Hair follicle dermal papilla cell (primary cell): ENCODE results near the gene SHISA7. TPM values are rescaled to one million over a fixed set of nuclear protein-coding genes. Genes with fewer than 3 reads are reported as not detected.

ENCODE experiments used
- total RNA-seq: library from RNA; depleted of rRNA; stranded (reverse); fragments of >200 nt; gene quantifications from 2 replicates; pipeline ENCODE4 v1.2.3, GENCODE V29; 2012

Gene SHISA7
- total RNA-seq, result not detected in 2 replicates

GRCh38 chr19:55443045-55443823 is at the start of gene SHISA7:
Gene SHISA7, minus strand, starts transcription at chr19:55443300. Its CDS starts 437 bp downstream, at chr19:55442863.

DNA sequence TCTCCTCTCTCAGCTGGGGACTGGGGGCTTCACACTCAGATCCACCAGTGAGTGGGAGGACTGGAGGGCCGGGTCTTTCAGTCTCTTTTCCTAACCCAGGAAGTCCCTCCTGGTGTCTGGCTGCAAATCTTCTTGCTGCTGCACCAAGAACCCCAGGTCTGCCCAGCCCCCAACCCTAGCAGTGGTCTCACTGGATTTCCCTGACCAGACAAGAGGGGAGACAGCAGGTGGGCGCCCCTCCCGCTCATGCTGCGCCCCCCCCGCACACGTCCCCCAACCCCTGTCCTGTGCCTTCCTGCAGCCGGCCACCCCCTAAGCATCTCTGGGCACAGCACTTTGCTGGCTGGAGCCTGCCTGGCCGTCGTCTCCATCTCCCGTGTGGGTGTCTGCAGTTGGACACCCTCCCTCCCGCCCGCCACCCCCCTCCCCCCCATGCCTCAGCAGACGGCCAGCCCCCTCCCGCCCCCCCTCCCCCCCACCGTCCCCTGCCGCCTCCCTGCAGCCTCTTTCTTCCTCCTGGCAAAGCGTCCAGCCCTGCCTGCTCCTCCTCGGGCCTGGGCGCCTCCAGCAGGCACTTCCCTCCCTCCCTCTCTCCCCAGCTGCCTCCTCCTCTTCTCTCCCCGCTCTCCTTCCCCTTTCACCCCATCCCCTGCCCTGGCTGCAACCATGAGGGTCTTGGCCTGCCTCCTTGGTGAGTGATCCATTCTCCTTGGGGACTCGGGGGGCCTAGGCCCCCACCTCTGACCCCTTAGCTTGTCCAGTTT is 45.0 kb upstream of the SHISA7 start, which contains the start of gene SSC5D:
Gene SSC5D, plus strand, starts transcription at position 513 of the 764 bp plus-strand sequence. Its CDS starts 154 bp downstream, at position 667.

GRCh38 chr19:55484593-55485438 is 41.7 kb upstream of the SHISA7 start, which contains the start of gene NAT14:
Gene NAT14, plus strand, starts transcription at chr19:55485188. Its CDS starts 521 bp downstream, at chr19:55485709.

DNA sequence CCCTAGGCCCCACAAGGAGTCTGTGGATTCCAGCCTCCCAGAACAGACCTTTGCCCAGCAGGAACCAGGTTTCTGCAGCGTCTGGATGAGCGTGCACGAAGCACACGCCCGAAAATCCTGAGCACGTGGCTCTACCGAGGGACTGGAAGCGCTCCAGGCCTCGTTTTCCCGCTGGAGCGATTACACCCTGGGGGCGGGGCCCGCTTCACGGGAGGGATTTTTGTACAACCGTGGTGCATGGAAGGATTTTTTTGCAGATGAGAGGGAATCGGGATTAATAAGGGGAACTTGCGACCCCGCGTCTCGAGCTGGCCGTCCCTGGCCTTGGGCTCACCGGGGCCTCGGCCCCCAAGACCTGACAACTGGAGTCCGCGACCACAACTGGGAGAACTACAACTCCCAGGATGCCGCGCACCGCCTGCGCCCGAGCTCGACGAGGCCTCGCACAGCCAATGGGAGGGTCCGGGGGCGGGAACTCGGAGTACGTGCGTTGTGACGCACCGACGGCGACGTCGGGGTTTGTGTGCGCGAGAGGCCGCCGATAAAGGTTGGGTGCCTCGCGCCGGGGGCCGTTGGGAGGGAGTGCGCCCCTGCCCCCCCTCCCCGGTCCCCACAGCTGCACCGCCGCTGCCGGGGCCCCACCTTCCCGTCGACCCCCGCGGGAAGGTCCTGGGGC is 33.1 kb upstream of the SHISA7 start, which contains the start of gene ZNF628:
Gene ZNF628, plus strand, starts transcription at position 518 of the 676 bp plus-strand sequence. CDS start 3,294 bp downstream, outside the sequence.

GRCh38 chr19:55464662-55465054 is 21.6 kb upstream of the SHISA7 start, which contains the start of gene C19orf85:
Gene C19orf85, minus strand, starts transcription at chr19:55464751. Its CDS starts 197 bp downstream, at chr19:55464554.

DNA sequence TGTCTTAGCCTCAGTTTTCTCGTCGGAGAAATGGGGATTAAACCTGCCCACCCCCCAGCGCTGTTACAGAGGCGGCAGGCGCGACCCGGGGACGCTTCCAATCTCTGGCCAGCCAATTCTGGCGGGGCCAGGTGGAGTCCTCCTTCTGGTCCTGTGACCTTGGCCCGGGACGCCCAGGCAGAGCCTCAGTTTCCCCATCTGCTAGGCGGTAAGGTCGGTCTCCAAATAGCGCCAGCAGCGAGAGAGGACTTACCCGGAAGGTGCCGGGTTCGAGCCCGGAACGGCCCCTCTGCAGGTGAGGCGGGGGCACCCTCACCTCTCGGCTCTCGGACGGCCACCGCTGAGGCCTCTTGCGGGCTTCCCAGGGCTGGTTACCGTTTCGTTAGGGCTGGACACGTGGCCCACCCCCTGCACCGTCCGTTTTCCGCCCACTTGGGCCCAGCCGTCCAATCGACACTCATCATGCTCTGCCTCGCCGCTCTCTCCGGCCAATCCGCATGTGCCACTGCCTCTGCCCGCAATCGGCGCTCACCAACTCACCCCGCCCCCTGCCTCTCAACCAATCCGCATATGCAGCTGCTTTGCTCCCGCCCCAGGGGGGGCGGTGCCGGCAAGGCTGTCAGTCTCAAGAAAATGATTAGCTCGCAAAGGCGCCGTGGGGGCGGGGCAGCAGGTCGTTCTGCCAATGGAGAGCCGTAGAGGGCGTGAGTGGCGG is 18.3 kb upstream of the SHISA7 start, which contains the start of gene ISOC2:
Gene ISOC2, minus strand, starts transcription at position 384 of the 715 bp plus-strand sequence. CDS start 5,156 bp downstream, outside the sequence.

DNA sequence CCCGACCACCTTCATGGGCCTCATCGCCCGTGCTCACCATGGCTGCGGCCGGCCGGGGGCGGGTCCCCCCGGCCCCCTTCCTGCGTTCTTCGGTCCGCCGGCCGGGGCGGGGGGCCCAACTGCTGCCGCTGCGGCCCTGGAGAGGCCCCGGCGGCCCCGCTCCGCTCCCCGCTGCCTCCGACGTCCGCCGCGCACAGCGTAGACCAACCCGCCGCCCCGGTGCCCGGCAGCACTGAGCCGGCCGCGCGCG is 35.6 kb downstream of the SHISA7 start, which contains the start of gene UBE2S:
Gene UBE2S, minus strand, starts transcription at position 239 of the 250 bp plus-strand sequence. Its CDS starts 199 bp downstream, at position 40.

GRCh38 chr19:55385724-55386492 is 57.2 kb downstream of the SHISA7 start, which contains the start of gene RPL28:
Gene RPL28, plus strand, starts transcription at chr19:55385932. Its CDS starts 426 bp downstream, at chr19:55386358.

DNA sequence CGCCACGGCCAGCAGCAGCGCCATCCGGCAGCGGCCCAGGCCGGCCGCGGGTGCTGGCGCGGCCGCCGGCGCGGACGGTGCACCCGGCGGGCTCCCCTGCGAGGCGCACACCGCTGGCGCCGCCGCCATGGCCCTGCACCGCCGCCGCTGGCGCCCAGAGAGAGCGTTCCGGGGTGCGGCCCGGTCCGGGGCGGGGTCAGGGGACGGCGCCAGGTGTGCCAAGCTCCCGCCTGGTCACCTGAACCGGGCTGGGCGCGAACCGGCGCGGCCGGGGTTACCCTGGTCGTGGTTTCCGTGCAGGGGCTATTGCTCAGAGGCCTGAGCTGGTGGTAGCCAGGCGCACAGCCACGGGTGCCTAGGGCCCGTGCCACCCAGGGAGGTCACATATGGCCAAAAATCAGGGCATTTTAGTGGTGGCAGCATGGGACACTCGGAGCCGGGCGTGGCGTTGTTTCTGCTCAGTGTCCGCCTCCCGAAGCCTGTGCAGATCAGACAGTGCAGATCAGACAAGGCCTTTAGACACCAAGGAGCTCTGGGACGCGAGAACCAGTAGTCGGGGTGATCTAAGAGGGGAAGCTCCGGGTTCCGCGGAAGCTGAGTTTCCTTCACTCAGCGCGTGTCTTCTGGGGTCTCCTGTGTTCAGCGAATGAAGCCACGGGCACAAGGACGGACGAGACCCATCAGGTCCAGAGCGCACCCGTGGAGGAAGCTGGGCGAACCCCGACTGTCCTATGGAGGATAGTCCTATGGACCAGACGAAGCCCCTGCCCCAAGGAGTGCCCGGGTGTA is 58.8 kb downstream of the SHISA7 start, which contains the start of gene TMEM238:
Gene TMEM238, minus strand, starts transcription at position 162 of the 789 bp plus-strand sequence. Its CDS starts 33 bp downstream, at position 129.

Other genes with a start within 250 kb of the SHISA7 start
- 1.1 and 1.2 TPM in 2 replicates for gene PTPRH, start 233.8 kb downstream of the SHISA7 start, total RNA-seq
- gene TMEM86B, start 214.5 kb downstream of the SHISA7 start, total RNA-seq, result 1.6 and 3.6 TPM in 2 replicates
- gene PPP6R1, start 184.3 kb downstream of the SHISA7 start, total RNA-seq, result 42.9 and 47.7 TPM in 2 replicates
- gene HSPBP1, start 163.2 kb downstream of the SHISA7 start, total RNA-seq, result 23.4 and 28.8 TPM in 2 replicates
- gene BRSK1, start 159.3 kb downstream of the SHISA7 start, total RNA-seq, result 4.9 and 5.1 TPM in 2 replicates
- not detected in 2 replicates for gene TMEM150B, start 118.0 kb downstream of the SHISA7 start, total RNA-seq
- 6.5 and 8.0 TPM in 2 replicates for gene KMT5C, start 103.4 kb downstream of the SHISA7 start, total RNA-seq
- not detected in 2 replicates for gene COX6B2, start 88.6 kb downstream of the SHISA7 start, total RNA-seq
- not detected in 2 replicates for gene GARIN5B, start 80.0 kb downstream of the SHISA7 start, total RNA-seq
- gene IL11, start 72.8 kb downstream of the SHISA7 start, total RNA-seq, result 1.8 and 3.9 TPM in 2 replicates
- gene TMEM190, start 66.5 kb downstream of the SHISA7 start, total RNA-seq, result not detected in 2 replicates
- gene TMEM238, start 59.0 kb downstream of the SHISA7 start, total RNA-seq, result 0.16 TPM in 1 of 2 replicates, not detected in the other
- gene RPL28, start 57.4 kb downstream of the SHISA7 start, total RNA-seq, result 184 and 254 TPM in 2 replicates
- gene UBE2S, start 35.5 kb downstream of the SHISA7 start, total RNA-seq, result 26.6 and 29.0 TPM in 2 replicates
- 80.3 and 91.3 TPM in 2 replicates for gene ISOC2, start 18.3 kb upstream of the SHISA7 start, total RNA-seq
- not detected in 2 replicates for gene C19orf85, start 21.5 kb upstream of the SHISA7 start, total RNA-seq
- 3.2 and 4.9 TPM in 2 replicates for gene ZNF628, start 33.3 kb upstream of the SHISA7 start, total RNA-seq
- gene NAT14, start 41.9 kb upstream of the SHISA7 start, total RNA-seq, result 14.1 and 14.5 TPM in 2 replicates
- gene SSC5D, start 45.1 kb upstream of the SHISA7 start, total RNA-seq, result 48.0 and 60.0 TPM in 2 replicates
- 0.16 TPM in 1 of 2 replicates, not detected in the other for gene SBK2, start 93.8 kb upstream of the SHISA7 start, total RNA-seq
- 0.12 and 0.81 TPM in 2 replicates for gene SBK3, start 102.2 kb upstream of the SHISA7 start, total RNA-seq
- gene ZNF579, start 137.5 kb upstream of the SHISA7 start, total RNA-seq, result 8.9 and 9.4 TPM in 2 replicates
- 3.9 and 7.3 TPM in 2 replicates for gene FIZ1, start 156.2 kb upstream of the SHISA7 start, total RNA-seq
- gene ZNF524, start 157.0 kb upstream of the SHISA7 start, total RNA-seq, result 10.2 and 10.4 TPM in 2 replicates
- gene ZNF865, start 162.3 kb upstream of the SHISA7 start, total RNA-seq, result 1.7 and 2.4 TPM in 2 replicates
- 7.0 and 8.5 TPM in 2 replicates for gene ZNF784, start 181.3 kb upstream of the SHISA7 start, total RNA-seq
- gene ZNF580, start 197.7 kb upstream of the SHISA7 start, total RNA-seq, result 7.0 and 8.6 TPM in 2 replicates
- gene ZNF581, start 200.3 kb upstream of the SHISA7 start, total RNA-seq, result 19.3 and 22.2 TPM in 2 replicates
- gene CCDC106, start 204.9 kb upstream of the SHISA7 start, total RNA-seq, result 11.8 and 13.3 TPM in 2 replicates
- gene U2AF2, start 211.7 kb upstream of the SHISA7 start, total RNA-seq, result 84.6 and 96.1 TPM in 2 replicates
- gene EPN1, start 231.9 kb upstream of the SHISA7 start, total RNA-seq, result 79.2 and 93.9 TPM in 2 replicates